NCI-H2171 treated with DMSO at 0.1 percent for 48 hours (cell line): Measurements from ENCODE around the gene SLC8A1.

ENCODE experiments used
- DNase-seq: peaks from one replicate; lab custom pipeline; 2025; lab: John Stamatoyannopoulos, UW

SLC8A1 gene

DNA sequence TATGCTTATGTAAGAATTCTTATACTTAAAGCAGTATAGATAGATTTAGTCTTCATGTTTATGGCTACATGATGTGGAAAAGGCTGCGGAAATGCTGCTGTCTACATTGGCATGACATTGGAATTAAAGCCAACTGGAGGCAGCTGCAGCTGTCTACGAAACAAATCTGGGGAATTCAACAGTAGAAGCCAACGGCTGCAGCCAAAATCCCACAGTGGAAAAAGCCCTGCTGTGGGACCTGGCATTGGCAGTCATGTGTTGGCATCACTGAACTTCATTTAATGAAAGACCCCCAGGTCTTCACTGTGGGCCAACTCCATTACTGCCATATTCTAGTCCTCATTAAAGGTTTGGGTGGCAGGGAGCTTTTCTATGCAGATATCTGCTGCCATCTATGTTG lies 223.6 kb downstream of the SLC8A1 start:
- DNase-seq = no peak

DNA sequence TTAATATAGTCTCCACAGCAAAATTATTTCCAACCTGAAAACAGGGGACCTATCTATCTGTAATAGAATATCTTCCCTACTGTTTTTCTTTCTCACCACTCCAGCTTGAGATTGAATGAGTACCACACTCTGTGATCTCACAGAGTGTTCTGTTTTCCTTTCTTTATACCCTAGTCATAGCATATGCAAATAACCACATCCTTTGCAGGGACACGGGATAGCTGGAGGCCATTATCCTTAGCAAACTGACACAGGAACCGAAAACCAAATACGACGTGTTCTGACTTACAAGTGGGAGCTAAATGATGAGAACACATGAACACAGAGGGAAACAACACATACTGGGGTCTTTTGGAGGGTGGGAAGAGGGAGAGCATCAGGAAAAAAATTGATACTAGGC lies 224.7 kb downstream of the SLC8A1 start:
- no peak for DNase-seq

- no peak for DNase-seq
These were observed 225.3 kb downstream of the SLC8A1 start for GRCh38 chr2:40226637-40227036.

- DNase-seq = no peak
These were observed 226.2 kb downstream of the SLC8A1 start for GRCh38 chr2:40225670-40226210.

DNA sequence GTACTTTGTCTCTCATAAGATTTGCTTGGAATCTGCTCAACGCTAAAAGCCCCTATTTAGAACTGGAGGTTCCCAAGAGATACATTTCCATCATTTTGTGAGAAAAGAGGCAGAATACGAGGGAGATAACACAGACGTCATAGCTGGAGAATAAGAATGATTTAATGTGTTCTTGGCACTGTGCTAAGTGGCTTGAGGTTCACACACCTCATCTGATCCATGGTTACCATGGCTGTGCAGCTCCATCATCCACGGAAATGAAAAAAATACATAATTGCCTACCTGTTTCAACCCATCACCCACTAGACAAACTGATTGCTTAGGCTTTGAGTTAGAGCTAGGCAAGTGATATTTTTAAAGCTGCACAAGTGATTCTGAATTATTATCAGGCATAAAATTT lies 227.6 kb downstream of the SLC8A1 start:
- no peak for DNase-seq

- no peak for DNase-seq
These were observed 231.5 kb downstream of the SLC8A1 start for GRCh38 chr2:40220177-40220925.

- no peak for DNase-seq
These were observed 232.7 kb downstream of the SLC8A1 start for GRCh38 chr2:40219141-40219540.

DNA sequence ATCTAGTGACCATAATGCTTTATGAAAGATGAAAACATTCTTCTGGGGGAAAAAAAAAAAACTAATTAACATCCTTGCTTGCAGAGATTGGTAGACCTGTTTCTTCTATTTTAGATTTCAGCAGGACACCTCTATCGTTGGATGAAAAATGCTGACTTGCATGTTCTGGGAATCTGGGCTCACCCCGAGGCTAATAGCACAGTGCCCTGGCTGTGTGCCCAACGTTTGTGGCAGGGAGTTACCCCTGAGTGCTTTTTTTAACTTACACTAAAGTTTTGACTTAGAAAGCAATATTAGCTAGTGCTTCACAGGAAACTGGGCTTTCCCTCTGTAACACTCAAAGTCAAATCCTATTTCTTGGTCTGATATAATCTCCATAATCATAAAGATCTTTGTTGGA lies 233.2 kb downstream of the SLC8A1 start:
- no peak for DNase-seq

GRCh38 chr2:40213619-40214018 lies 238.3 kb downstream of the SLC8A1 start:
- DNase-seq = no peak

DNA sequence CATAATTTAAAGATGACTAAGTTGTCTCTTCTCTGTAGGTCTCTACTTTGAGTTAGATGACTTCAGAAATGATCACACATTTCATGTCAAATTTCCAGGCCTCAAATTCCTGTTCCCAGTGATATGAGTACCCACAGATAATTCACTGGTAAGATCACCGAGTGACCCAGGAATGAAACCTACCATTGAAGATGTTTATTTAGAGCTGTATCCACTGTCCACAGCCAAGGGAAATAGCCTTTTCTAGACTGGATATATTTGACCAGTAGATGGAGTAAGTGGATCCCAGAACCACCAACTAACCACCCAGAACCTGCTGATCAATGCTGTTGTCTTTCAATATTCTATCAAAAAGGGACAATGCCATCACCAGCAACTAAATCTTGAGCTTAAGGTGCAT lies 238.8 kb downstream of the SLC8A1 start:
- DNase-seq = no peak

DNA sequence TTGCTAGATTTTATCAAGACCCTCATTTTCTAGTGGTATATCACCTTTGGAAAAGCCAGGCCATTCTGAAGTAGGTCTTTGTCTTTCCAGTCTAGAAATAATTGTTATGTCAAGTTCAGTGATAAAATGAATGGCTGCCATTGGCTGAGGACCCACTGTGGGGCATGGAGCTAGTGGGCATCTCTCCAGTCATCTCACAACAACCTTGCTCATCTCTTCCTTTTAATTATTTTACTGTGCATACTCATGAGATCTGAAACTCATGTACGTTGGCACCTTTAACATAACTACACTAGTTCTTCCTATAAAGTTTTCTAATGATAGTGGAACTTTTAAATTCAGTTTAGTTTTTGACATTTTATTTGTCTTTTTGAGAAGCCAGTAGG lies 240.9 kb downstream of the SLC8A1 start:
- DNase-seq = no peak

DNA sequence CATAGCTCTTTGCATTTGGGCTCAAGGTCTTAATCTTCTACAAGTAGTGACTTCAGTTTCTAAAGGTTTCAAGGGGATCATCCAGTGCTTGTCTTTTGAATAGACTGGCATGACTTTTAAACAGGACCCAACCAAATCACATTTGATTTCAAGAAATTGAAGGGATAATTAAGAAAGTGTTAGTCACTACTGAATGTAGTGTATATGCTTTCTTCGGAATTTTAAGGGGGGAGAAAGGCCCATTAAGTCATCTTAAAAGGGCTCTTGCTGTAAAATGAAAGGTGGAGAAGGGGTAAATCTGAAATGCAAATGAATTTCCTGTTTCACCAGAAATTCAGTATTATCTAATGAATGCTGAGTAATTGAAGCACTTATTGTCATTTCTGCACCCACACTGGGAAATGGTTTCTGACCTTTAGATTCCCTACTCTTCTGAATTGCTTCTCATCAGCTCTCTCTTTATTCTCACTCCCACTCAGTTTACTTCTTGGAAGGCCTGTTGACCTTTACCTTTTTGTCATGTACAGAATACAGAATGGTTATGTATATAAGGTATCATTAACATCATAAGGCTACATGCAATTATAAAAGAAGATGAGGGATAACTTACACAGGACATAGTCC lies 241.4 kb downstream of the SLC8A1 start:
- DNase-seq = no peak

DNA sequence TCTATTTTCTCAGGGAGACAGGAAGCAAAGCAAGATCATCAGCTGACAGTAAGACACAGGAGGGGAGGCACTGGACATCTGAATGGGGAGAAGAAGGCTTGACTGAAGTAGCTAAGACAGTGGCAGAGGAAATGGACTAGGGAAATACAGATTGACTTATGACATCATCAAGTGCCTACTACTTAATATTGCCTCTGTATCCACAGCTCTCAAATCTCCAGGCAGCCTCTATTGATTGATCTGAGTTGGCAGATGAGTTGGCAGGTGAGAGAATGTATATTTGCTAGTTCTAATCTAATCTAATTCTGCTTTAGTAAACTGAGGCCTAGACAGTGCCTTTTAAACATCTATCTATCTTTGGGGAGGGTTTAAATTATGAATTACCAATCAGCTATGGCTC lies 242.1 kb downstream of the SLC8A1 start:
- DNase-seq = no peak

- DNase-seq = peak; percentile 42
These were observed 243.4 kb downstream of the SLC8A1 start for GRCh38 chr2:40208463-40208862.

DNA sequence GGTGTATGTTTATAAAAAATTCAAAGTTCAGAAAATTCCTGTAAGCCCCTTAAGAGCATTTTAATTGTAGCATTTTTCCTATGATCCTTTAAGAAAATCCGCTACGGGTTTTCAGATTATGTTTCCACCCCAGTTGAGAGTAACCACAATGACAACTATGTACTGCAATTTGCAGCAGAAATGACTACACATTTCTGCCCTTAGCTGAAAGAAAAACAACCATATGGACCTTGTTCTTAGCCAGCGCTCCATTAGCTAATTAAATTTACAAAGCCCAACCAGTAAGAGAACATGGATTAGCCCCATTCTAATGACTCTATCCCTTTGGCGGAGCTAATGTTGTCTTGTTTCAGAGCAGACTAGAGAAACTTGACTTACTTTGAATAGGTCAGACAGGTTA lies 247.6 kb downstream of the SLC8A1 start:
- peak; percentile 8 for DNase-seq

DNA sequence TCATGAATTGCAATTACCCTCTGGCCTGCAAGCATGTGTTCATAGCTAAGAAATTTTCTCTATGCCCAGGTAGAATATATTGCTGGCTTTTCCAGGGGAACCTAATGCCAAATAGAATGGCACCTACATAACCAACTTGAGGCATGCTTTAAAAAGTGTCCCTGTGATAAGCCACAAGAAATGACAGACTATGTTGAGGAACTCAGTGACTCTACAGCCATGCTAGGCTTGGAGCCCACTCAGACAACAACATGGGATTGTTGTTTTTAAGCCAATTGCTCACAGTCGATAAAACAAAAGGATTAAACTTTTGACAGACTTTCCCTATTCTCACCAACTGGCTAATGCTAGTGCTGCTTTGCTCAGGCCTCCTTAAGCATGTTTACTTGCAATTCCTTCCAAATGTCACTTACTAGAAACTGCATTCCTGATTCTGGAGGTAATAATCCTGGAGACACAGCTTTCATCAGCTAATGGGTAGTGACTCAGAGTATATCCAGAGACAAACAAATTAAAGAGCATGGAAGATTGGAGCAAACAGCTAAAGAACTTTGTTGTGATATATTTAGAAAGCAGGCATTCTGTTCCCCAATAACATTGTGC lies 249.0 kb downstream of the SLC8A1 start:
- DNase-seq = no peak

DNA sequence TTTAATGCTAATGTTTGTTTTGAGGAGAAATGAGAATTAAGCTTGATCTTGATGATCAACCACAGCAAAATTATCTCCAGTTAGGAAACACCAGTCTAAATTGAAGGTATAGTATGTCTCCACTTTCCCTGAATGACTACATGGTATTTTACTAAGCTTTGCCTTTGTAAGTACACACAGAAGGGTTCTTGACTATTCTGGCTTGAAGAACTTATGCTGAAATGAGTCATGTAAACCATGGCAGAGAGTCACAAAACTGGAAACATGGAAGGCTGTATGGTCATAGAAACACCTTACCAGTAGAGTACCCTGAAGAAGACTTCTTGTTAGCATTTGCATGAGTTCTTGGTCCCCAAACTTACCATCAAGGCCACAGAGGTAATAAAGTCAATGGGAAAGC lies 250.5 kb downstream of the SLC8A1 start:
- DNase-seq = no peak

GRCh38 chr2:40200366-40200915 lies 251.4 kb downstream of the SLC8A1 start:
- DNase-seq = no peak

DNA sequence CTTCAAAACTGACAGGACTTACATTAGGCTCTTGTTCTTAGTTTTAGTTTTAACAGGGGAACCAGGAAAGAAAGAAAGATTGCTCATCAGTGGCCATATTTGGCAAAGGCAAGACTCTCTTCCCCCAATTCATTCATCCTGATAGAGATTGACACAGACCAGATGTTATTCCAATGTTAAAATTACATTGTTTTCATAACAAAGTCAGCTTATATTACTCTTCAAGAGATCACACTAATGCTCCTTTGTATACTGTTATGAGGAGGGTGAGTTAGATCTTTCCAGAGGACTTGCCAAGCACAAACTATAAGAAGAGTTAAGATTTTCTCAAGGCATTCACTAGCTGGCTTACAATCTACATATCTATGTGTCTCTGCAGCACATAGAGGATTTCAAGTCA lies 252.1 kb downstream of the SLC8A1 start:
- no peak for DNase-seq

- DNase-seq = peak; percentile 41
These were observed 254.8 kb downstream of the SLC8A1 start for GRCh38 chr2:40197121-40197520.

DNA sequence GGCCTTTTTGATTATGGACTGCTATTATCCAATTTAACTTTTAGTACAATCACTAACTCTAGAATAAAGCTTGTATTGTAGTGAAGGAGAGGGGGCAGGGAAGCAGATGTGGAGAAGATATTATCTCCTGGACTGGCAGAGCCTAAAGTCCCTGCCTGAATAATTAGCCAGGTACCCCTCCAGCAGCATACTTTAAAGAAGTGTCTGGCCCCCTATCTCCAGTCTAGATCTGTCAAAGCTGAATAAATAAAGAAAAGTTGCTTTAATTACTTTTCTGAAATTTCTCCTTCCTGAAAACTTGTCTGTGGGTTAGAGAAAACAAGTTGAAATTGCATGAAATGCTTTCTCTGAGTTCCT lies 258.2 kb downstream of the SLC8A1 start:
- DNase-seq = no peak

- no peak for DNase-seq
These were observed 258.8 kb downstream of the SLC8A1 start for GRCh38 chr2:40192864-40193669.
